Stimulated activated CD8-positive, alpha-beta memory T cell treated with anti-CD3 and anti-CD28 coated beads, Interleukin-4, amount 100 ng/mL, for 24 hours (primary cell): ENCODE data around the gene CAPZA1.

ENCODE experiments used
- DNase-seq: peaks from one replicate; pipeline ENCODE4 v3.0.0-alpha.2; 2020; ENCODE audit warnings: low read depth

CAPZA1 gene

GRCh38 chr1:112701227-112702066 lies 81.8 kb downstream of the CAPZA1 start:
- DNase-seq, result no peak

DNA sequence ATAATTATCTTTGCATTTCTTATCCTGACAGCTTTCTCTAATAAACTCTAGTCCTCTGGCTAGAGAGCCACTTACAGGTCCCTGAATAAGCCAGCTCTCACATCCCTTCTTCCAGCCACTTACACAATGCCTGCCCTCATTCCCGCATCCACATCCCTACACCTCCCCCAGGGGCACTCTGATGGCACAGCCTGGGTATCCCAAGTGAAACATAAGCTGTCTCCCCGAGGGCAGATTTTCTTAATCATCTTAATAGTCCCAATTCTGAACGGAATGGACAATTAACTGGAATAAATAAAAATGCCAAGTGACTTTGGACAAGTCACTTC lies 82.4 kb downstream of the CAPZA1 start:
- no peak for DNase-seq

- DNase-seq, result no peak
Observed at GRCh38 chr1:112702420-112703261, 83.0 kb downstream of the CAPZA1 start.

DNA sequence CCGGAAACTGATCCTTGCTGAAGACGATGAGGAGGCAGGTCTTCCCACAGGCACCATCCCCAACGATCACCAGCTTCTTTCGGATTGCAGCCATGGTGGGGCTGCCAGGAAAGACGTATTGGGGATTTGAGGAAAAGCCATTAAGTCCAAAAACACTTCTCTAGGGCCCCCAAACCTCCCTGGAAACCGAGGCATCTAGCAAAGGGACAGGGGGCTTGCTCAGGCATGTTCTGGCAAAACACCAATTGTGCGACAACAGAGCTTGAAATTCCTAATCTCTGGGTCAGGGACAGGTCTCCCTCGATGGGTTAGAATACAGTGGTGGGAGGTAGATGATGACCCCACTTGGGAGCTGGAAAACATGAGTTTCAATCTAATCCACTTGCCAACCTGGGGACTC lies 84.1 kb downstream of the CAPZA1 start:
- DNase-seq, result no peak

DNA sequence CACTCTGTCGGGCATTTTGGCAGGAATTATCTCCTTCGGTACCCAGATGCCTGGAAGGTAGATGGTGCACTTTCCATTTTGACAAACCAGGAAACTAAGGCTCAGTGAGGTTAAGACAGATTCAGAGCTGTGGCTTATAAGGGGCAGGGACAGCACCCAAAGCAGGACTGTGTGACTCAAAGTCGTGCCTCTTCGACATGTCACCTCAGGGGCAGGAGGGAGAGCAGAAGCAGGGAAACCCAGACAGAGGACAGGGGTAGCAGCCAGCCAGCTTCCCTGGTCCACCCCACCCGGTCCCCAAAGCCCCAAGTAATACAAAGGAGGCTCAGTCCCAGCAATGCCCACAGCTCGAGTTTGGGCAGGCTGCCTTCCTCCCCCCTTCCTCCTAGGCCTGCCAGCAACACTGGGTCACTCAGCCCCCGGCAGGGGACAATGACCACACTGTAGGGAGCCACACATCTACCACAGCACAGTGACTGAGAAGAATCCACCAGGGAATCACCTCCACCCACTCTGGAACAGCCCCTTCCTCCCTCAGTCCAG lies 84.8 kb downstream of the CAPZA1 start:
- DNase-seq, result no peak

DNA sequence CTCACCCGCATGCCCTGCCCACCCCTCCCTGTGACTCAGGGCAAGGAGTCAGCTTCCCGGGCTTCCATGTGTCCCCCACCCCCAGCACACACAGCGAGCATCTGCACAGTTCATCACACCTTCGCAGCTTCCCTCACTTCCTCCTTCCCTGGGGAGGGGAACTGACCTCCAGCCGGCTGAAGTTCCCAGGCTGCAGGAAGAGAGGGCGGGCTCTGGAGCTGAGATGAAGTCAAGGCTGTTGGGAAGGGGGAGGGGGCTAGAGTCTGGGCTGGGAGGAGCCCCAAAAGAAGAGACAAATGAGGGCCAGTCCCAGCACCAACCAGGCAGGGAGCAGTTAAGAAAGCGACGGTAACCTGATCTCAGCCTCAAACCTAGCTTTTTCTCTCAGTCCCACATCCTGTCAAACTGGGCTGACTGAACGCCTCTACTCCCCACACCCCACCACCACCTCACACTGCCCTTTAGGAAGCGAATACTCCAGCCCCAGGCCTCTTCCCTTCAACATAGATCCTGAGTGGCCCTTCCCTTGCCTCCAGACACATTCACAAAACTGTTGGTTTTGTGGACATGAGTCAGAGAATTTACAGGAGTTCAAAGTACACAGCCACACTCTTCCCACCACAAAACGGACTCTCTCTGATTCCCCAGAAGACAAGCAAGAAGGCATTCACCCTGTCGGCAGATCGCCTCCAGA lies 85.4 kb downstream of the CAPZA1 start:
- DNase-seq, result no peak

GRCh38 chr1:112706505-112707220 lies 87.0 kb downstream of the CAPZA1 start, which contains the start of gene RHOC:
Gene RHOC (minus strand): TSS chr1:112707127. CDS start chr1:112703799, 3,328 bp downstream.
- DNase-seq, result no peak

DNA sequence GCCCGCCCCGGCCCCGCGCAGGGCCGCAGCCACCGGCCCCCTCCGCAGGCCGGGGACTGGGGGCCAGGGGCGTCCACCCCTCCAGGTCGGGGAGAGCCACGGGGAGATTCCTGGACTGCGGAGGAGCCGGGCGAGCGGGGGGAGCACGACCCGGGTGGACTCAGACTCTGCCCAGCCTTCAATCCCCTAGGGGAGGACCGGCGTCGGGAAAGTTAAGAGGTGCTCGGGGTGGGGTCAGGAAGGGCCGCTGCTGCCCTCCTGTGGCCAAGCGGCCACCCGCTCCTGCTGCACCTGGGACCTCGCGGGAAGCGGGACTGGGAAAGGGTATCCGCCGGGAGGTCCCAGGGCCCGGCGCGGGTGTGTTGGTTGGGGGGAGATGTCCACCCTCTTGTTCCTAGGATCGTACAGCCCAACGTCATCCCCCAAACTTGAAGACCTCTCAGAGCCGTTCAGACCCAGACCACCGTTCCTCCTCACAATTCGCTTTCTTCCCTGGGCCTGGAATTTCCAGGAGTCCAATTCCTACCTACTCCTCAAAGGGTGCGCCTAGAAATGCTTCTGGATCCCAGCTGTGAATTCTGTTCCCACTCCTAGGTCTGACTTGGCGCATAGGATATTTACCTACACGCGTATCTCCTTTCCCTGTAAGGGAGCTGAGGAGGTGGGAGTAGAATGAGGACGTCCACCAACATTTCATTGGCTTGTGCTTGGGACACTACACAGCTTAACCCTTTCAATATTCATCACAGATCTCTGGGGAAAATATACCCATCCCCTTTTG lies 87.8 kb downstream of the CAPZA1 start:
- DNase-seq, result no peak

DNA sequence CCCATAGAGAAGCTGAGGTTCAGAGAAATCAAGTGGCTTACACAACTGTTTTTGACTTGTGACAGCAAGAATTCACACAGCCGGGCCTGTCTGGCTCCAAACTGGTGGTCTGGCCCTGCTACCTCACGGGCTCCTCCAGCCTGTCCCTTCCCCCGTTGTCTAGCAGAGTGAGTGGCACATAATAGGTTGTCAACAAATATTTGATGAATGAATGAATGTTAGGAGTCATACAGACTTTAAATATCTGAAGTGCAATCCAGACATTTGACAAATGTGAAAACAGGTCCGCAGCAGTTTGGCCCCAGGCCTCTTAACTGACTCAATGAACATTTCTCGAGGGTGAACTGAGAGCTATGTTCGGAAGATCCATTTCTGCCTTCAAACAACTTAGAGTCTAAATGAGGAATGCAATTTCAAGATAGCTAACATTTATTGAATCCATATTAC lies 88.4 kb downstream of the CAPZA1 start:
- DNase-seq, result no peak

- DNase-seq, result no peak
Observed at GRCh38 chr1:112708489-112708888, 88.9 kb downstream of the CAPZA1 start.

GRCh38 chr1:112710159-112710558 lies 90.5 kb downstream of the CAPZA1 start:
- no peak for DNase-seq

- no peak for DNase-seq
Observed at GRCh38 chr1:112710586-112710985, 91.0 kb downstream of the CAPZA1 start.

DNA sequence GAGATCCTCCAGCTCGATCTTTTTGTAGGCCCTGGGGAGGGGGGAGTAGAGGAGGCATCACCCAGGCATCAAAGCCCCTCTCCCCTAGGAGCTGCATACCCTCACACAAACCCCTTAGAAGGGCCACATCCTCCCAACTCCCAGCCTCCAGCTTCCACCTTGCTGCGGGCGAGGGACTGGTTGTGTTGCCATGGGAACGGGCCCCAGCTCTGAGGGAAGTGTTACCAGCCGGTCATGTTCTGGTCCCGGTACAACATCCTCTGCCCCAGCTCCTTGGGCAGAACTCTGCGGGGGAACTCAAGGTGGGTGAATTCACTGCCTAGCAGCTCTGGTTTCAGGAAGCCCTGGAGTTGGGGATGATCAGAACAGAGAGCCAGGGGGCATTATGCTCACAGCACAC lies 91.4 kb downstream of the CAPZA1 start:
- no peak for DNase-seq

DNA sequence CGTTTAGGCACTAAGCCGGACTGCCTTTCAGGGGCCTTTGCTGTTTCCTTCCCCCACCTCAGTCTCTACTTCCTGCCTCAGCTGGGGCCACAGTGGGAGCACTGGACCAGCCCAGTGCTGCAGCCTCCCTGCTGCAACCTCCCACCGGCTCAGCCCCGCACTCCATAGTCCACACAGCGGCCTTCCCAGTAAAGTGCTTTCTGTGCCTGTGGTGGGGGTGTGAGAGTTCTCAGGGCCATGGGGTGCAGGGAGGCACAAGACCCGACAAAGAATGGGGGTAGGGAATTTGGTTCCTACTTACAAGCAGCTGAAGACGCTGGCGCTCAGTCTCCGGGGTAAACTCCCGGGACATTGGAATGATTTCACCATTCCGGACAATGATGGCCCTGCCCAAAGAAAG lies 92.0 kb downstream of the CAPZA1 start:
- no peak for DNase-seq

DNA sequence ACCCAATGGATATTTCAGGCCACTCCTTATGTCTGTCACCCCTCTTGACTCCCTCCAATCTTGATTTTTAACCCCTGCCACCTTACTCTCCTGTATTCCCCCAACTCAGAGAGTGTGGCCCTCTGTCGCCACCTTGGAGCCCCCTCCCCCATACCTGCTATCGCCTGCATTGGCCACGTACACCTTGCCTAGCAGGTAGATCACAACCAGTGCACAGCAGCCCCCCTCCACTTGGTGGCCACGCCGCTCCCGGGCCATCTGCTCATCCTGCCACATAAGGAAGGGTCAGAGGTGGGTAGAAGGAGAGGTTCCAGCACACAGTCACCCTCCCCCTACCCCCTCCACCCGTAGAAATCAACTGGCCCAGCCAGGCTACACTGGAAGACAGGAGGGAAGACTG lies 92.6 kb downstream of the CAPZA1 start:
- no peak for DNase-seq

- DNase-seq, result no peak
Observed at GRCh38 chr1:112712701-112713128, 93.1 kb downstream of the CAPZA1 start.

- DNase-seq, result no peak
Observed at GRCh38 chr1:112713466-112714312, 94.1 kb downstream of the CAPZA1 start.

- no peak for DNase-seq
Observed at GRCh38 chr1:112714313-112715263, 95.0 kb downstream of the CAPZA1 start.
